ENCODE data around the gene REPS2. TPM values are rescaled to one million over a fixed set of nuclear protein-coding genes. Genes with fewer than 3 reads are reported as not detected.

REPS2 gene
- total RNA-seq, 1 donor from 2014 or later, result 4.7 TPM

GRCh38 chrX:17036171-17036961, 89.9 kb downstream of the REPS2 start:
- no peaks in the 10 kb centered on the region for H3K27me3 ChIP-seq
- no peaks in the 10 kb centered on the region for H3K9me3 ChIP-seq
- H3K4me3 ChIP-seq, result no peak overlapping the region
- H3K4me1 ChIP-seq, result peaks cover 0 to 9% of the 10 kb centered on the region in 2 donors
- H3K27ac ChIP-seq, result no peak overlapping the region
- TF ChIP-seq CTCF (IDR thresholded peaks at IDR 0.05), result no peak
- no peak for DNase-seq (ENCODE audit: low spot score in 2 of 2)
- H3K36me3 ChIP-seq, result no peaks in the 10 kb centered on the region
- intact Hi-C loops (cut with DNase I), result no loop called here

- no peak overlapping the region for H3K4me3 ChIP-seq
- DNase-seq (ENCODE audit: low spot score in 2 of 2), result no peak
- no peak overlapping the region for H3K27ac ChIP-seq
- H3K36me3 ChIP-seq, result no peaks in the 10 kb centered on the region
- H3K9me3 ChIP-seq, result no peaks in the 10 kb centered on the region
- TF ChIP-seq CTCF (IDR thresholded peaks at IDR 0.05), result no peak
- H3K4me1 ChIP-seq, result peaks cover 0 to 2% of the 10 kb centered on the region in 2 donors
- H3K27me3 ChIP-seq, result no peaks in the 10 kb centered on the region
- intact Hi-C loops (cut with DNase I), result no loop called here
Observed at GRCh38 chrX:17038277-17038676, 91.8 kb downstream of the REPS2 start.

DNA sequence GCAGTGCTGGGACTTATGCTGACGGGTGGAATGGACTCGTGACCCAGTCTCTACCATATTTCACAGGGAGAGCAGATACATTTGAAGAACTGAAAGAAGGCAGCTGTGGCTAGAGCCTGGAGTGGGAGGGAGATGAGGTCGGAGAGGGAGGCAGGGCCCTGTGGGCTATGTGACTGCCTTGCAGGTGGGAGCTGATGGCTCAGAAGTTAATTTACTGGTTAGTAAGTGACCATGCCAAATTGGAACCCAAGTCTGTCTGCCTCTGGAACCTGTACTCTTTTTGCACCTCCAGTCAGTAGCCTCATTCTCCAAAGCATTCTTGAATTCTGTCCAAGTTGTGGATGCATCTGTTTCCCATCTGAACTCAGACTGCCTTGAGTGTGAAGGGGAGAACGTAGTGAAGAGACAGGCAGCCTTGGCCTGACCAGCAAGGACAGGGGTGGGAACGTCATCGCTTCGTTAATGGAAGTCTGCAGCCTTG, 92.3 kb downstream of the REPS2 start:
- no peak for TF ChIP-seq CTCF (IDR thresholded peaks at IDR 0.05)
- no peak for DNase-seq (ENCODE audit: low spot score in 2 of 2)
- Histone ChIP-seq H3K36me3 (no peaks in the 10 kb centered on the region), H3K9me3 (no peaks in the 10 kb centered on the region), H3K27me3 (no peaks in the 10 kb centered on the region), H3K4me3 (no peak overlapping the region), H3K27ac (no peak overlapping the region), H3K4me1 (peaks cover 0 to 2% of the 10 kb centered on the region in 2 donors)
- intact Hi-C loops (cut with DNase I), result no loop called here

DNA sequence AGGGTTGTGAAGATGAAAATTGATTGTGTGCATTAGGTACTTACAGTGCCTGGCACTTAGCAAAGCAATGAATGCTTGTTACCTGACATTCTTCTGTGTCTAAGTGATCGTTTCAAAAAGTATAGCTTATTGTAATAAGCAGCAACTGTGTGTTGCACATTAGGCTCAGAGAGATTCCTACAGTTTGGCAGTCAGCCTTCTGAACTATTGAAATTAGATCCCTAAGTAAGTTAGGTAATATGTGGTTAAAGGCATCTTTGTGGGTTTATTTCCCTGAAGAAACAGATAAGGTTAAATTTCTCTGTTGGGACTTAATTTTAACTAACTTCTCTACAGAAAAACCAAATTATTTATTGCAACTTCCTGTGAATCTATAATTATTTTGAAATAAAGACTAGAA, 93.4 kb downstream of the REPS2 start:
- no peak for DNase-seq (ENCODE audit: low spot score in 2 of 2)
- Histone ChIP-seq H3K4me1 (peaks cover 0 to 2% of the 10 kb centered on the region in 2 donors), H3K27me3 (no peaks in the 10 kb centered on the region), H3K36me3 (no peaks in the 10 kb centered on the region), H3K27ac (no peak overlapping the region), H3K4me3 (no peak overlapping the region), H3K9me3 (no peaks in the 10 kb centered on the region)
- intact Hi-C loops (cut with DNase I), result no loop called here
- TF ChIP-seq CTCF (IDR thresholded peaks at IDR 0.05), result no peak

- H3K36me3 ChIP-seq, result no peaks in the 10 kb centered on the region
- H3K9me3 ChIP-seq, result no peaks in the 10 kb centered on the region
- H3K4me3 ChIP-seq, result no peak overlapping the region
- H3K27ac ChIP-seq, result no peak overlapping the region
- TF ChIP-seq CTCF (IDR thresholded peaks at IDR 0.05), result no peak
- DNase-seq (ENCODE audit: low spot score in 2 of 2), result no peak
- H3K27me3 ChIP-seq, result no peaks in the 10 kb centered on the region
- intact Hi-C loops (cut with DNase I), result no loop called here
- peaks cover 0 to 2% of the 10 kb centered on the region in 2 donors for H3K4me1 ChIP-seq
Observed at GRCh38 chrX:17040711-17041110, 94.3 kb downstream of the REPS2 start.
